NCI-H2107 treated with DMSO at 0.1 percent for 48 hours (cell line): Measurements from ENCODE around the gene SMG6.
"Not testable (repeated sequence)": the region's sequence is repeated elsewhere in the genome, so short reads cannot be mapped to it uniquely, and the experiment has no call there.

Experiments used
- DNase-seq: peaks from one replicate; lab custom pipeline; 2025; ENCODE audit not compliant: unreplicated experiment; lab: John Stamatoyannopoulos, UW

SMG6 gene

GRCh38 chr17:2207815-2208515, 95.6 kb downstream of the SMG6 start:
- DNase-seq, result no peak

GRCh38 chr17:2204393-2204792, 99.2 kb downstream of the SMG6 start:
- DNase-seq, result no peak

- no peak for DNase-seq
Measured at GRCh38 chr17:2203818-2204217, 99.8 kb downstream of the SMG6 start.

GRCh38 chr17:2202996-2203575, 100.5 kb downstream of the SMG6 start:
- no peak for DNase-seq

GRCh38 chr17:2202302-2202995, 101.1 kb downstream of the SMG6 start:
- DNase-seq, result no peak

GRCh38 chr17:2199386-2199785, 104.2 kb downstream of the SMG6 start:
- not testable (repeated sequence) for DNase-seq

GRCh38 chr17:2198927-2199326, 104.7 kb downstream of the SMG6 start:
- no peak for DNase-seq

- no peak for DNase-seq
Measured at GRCh38 chr17:2197271-2197670, 106.3 kb downstream of the SMG6 start.

GRCh38 chr17:2195729-2196128, 107.9 kb downstream of the SMG6 start:
- no peak for DNase-seq

- DNase-seq, result no peak
Measured at GRCh38 chr17:2194889-2195335, 108.7 kb downstream of the SMG6 start.

GRCh38 chr17:2192367-2193057, 111.1 kb downstream of the SMG6 start:
- DNase-seq, result no peak

- no peak for DNase-seq
Measured at GRCh38 chr17:2191785-2192184, 111.8 kb downstream of the SMG6 start.

GRCh38 chr17:2191227-2191626, 112.4 kb downstream of the SMG6 start:
- DNase-seq, result no peak

GRCh38 chr17:2190014-2190413, 113.6 kb downstream of the SMG6 start:
- DNase-seq, result no peak

- no peak for DNase-seq
Measured at GRCh38 chr17:2188971-2189630, 114.5 kb downstream of the SMG6 start.

- no peak for DNase-seq
Measured at GRCh38 chr17:2187758-2188157, 115.8 kb downstream of the SMG6 start.

- no peak for DNase-seq
Measured at GRCh38 chr17:2186937-2187336, 116.6 kb downstream of the SMG6 start.

- no peak for DNase-seq
Measured at GRCh38 chr17:2184993-2185931, 118.3 kb downstream of the SMG6 start.

GRCh38 chr17:2183346-2183745, 120.2 kb downstream of the SMG6 start:
- DNase-seq, result no peak

GRCh38 chr17:2181897-2182448, 121.6 kb downstream of the SMG6 start:
- DNase-seq, result no peak
